ENCODE measurements around the gene SHROOM3.
"Not testable (repeated sequence)": the region's sequence is repeated elsewhere in the genome, so short reads cannot be mapped to it uniquely, and the experiment has no call there.

The SHROOM3 gene

GRCh38 chr4:76445911-76446310 is 10.9 kb downstream of the SHROOM3 start:
- no peak for DNase-seq (ENCODE audit: low spot score)

- no peak for DNase-seq (ENCODE audit: low spot score)
Measured at GRCh38 chr4:76447393-76447851, 12.4 kb downstream of the SHROOM3 start.

GRCh38 chr4:76448211-76448610 is 13.2 kb downstream of the SHROOM3 start:
- no peak for DNase-seq (ENCODE audit: low spot score)

- DNase-seq (ENCODE audit: low spot score), result no peak
Measured at GRCh38 chr4:76449362-76449767, 14.3 kb downstream of the SHROOM3 start.

- DNase-seq (ENCODE audit: low spot score), result no peak
Measured at GRCh38 chr4:76449833-76450232, 14.8 kb downstream of the SHROOM3 start.

- DNase-seq (ENCODE audit: low spot score), result no peak
Measured at GRCh38 chr4:76453232-76453631, 18.2 kb downstream of the SHROOM3 start.

GRCh38 chr4:76454073-76454472 is 19.0 kb downstream of the SHROOM3 start:
- DNase-seq (ENCODE audit: low spot score), result not testable (repeated sequence)

- DNase-seq (ENCODE audit: low spot score), result no peak
Measured at GRCh38 chr4:76457885-76458284, 22.9 kb downstream of the SHROOM3 start.

- no peak for DNase-seq (ENCODE audit: low spot score)
Measured at GRCh38 chr4:76458297-76458696, 23.3 kb downstream of the SHROOM3 start.

GRCh38 chr4:76458825-76459224 is 23.8 kb downstream of the SHROOM3 start:
- no peak for DNase-seq (ENCODE audit: low spot score)

- no peak for DNase-seq (ENCODE audit: low spot score)
Measured at GRCh38 chr4:76459291-76459723, 24.3 kb downstream of the SHROOM3 start.

GRCh38 chr4:76463568-76463967 is 28.5 kb downstream of the SHROOM3 start:
- DNase-seq (ENCODE audit: low spot score), result no peak

- no peak for DNase-seq (ENCODE audit: low spot score)
Measured at GRCh38 chr4:76470064-76470463, 35.0 kb downstream of the SHROOM3 start.

- DNase-seq (ENCODE audit: low spot score), result no peak
Measured at GRCh38 chr4:76470532-76470931, 35.5 kb downstream of the SHROOM3 start.

- no peak for DNase-seq (ENCODE audit: low spot score)
Measured at GRCh38 chr4:76476571-76476970, 41.5 kb downstream of the SHROOM3 start.

- no peak for DNase-seq (ENCODE audit: low spot score)
Measured at GRCh38 chr4:76484654-76485053, 49.6 kb downstream of the SHROOM3 start.

- no peak for DNase-seq (ENCODE audit: low spot score)
Measured at GRCh38 chr4:76485450-76485849, 50.4 kb downstream of the SHROOM3 start.

GRCh38 chr4:76486588-76487276 is 51.7 kb downstream of the SHROOM3 start:
- DNase-seq (ENCODE audit: low spot score), result no peak

- DNase-seq (ENCODE audit: low spot score), result no peak
Measured at GRCh38 chr4:76487621-76488020, 52.6 kb downstream of the SHROOM3 start.

- DNase-seq (ENCODE audit: low spot score), result no peak
Measured at GRCh38 chr4:76488455-76488854, 53.4 kb downstream of the SHROOM3 start.

- no peak for DNase-seq (ENCODE audit: low spot score)
Measured at GRCh38 chr4:76488888-76489685, 54.1 kb downstream of the SHROOM3 start.

GRCh38 chr4:76489686-76490161 is 54.7 kb downstream of the SHROOM3 start:
- no peak for DNase-seq (ENCODE audit: low spot score)

GRCh38 chr4:76492055-76492454 is 57.0 kb downstream of the SHROOM3 start:
- no peak for DNase-seq (ENCODE audit: low spot score)

Data from RKO (cell line).